GM21367 (cell line): Measurements from ENCODE around the gene NUDCD3.
A peak's percentile ranks its signal among the peaks of the same experiment; 100 is the strongest.
"Not testable (repeated sequence)": the region's sequence is repeated elsewhere in the genome, so short reads cannot be mapped to it uniquely, and the experiment has no call there.

ENCODE experiments used
- ATAC-seq: cut with Tn5 transposase; IDR thresholded peaks from one replicate; pipeline ENCODE4 v1.9.1; 2021; ENCODE audit not compliant: unreplicated experiment

The NUDCD3 gene

DNA sequence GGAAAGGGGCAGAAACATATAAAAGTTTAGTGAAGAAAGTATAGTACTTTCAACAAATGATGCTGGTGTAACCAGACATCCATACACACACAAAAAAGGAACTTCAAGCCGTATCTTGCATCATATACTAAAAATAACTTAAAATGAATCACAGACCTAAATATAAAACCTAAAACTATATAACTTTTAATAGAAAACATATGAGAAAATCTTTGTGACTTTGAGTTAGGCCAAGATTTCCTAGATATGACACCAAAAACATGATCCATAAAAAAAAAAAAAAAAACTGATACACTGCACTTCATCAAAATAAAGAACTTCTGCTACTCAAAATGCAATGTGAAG lies 40.9 kb downstream of the NUDCD3 start:
- ATAC-seq: no peak

DNA sequence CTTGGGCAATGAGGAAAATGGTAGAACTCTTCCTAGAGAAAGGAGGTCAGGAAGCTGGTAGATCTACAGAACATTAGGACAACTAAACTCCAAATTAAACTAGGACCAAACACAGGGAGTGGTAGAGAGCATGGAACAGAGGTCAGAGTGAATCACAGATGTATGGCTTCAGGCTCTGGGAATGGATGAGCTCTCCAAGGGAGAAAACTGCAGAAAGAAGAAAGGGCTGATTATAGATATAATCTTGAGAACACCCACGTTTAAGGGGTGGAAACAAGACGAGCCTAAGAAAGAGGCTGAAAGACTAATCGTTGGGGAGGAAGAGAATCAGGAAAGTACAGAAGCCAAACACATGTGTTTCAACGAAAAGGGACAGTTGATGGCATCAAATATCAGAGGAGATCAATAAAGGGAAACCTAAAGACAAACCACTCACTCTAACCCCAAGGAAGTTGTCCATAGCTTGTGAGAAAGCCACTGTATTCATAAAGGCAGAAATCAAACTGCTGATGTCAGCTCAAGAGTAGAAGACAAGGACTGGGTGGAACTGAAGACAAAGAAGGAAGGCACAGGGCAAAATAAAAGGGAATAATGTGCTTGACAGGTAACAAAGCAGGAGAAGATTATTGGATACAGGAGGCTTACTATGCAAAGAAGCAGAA lies 41.4 kb downstream of the NUDCD3 start:
- ATAC-seq: no peak

DNA sequence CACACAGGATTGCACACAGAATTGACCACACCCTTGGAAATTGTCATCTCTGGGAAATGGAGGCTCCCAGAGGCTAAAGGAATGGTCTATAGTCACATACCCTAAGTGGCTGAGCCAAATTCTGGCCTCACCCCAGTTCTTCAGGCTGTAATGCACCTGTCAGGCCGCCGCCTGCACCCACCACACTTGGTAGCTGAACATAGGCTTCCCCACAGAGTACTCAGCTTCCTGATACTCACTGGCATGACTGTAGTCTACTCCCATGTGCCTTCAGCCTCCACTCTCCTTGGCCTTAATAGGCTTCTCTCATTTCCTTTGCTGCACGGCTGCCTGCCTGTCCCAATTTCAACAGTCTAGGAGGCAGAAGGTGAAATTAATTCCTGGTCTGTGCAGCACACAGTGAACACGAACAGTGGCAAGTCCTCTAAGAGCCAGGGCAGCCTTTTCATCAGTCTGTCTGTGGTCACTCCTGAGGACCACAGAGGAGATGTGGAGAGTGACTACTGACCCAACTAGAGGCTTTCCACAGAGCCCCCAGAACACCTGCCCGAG lies 42.5 kb downstream of the NUDCD3 start:
- no peak for ATAC-seq

DNA sequence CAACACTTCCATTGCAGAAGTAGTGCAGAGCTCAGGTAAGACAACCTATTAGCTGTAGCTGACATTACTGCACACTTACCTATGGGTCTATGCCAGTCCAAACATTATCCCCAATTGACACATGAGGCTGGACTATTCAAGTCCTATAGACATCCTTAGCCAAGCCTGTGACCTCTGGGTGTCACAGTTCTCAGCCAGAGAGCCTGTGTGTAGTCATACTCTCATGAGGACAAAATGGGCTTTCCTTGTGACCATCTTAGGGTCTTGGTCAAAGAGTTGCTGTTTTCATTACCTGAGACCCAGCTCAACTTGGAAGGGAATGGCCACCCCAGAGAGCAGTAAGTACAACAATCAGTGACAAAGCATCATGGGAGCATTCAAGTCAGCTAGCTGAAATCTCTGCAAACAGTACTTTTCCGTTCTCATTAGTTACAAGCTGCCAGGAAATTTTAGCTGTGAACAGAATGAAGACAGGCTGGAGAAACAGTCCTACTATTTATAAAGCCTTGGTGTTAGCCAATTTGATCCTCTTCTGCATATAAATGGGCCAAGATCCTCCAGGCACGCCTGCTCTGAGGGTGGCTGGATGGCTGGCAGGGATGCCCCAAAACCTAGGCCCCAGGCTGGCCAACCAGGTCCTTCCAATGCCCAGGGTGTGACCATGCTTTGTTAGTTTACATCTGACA lies 44.3 kb downstream of the NUDCD3 start:
- ATAC-seq: no peak

DNA sequence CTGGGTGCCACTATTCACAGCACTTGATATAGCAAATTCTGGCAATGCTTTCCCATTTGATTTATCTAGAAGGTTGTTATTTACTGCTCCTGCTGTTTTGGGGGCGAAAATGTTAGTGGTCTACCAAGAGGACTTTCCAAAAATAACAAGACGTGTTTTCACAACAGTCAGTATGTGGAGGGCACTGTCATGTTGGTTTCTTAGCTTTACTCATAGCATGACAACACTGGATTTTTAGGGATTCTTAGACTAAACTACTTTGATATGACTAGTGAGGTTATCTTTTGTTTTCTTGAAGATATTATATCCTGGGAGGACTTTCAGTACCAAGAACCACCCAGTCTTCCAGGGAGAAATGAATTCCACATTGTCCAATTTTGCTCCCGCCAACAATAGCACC lies 49.4 kb downstream of the NUDCD3 start:
- no peak for ATAC-seq

DNA sequence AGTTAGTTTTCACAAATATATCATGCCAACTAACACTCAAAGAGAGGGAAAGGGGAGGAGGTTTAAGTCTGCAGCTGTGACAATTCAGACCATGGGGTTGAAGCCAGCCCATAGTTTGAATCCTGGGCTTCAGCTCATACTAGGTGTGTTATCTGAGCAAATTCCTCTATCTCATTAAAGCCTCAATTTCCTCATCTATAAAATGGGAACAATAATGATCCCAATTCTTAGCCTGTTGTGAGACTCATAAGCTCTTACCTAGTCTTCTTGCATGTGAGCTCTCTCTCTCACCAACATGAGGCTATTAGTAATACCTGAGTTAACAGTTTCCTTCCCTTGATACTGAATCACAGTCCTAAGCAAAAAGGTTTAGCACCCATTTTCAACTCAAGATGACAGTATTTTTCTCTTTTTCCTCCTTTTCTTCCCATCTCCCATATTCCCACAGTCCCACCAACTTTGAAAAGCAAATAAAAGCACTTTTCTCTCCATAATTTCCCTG lies 49.8 kb downstream of the NUDCD3 start:
- ATAC-seq: no peak

DNA sequence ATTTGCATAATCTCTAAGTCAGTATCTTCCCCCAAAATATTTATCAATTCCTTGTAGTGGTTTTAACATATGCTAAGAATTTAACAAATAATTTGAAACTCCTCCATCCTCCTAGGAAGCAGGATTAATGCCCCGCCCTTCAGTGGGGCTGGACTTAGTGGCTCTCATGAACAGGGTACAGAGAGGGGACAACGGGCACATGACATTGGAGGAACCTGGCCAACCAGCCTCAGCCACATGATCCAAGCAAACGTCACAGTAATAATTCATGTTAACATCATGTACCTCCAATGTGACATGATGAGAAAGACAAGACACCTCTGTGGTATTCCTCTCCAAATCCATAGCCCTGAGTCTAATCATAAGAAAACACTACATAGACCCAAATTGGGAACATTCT lies 50.5 kb downstream of the NUDCD3 start:
- ATAC-seq: no peak

DNA sequence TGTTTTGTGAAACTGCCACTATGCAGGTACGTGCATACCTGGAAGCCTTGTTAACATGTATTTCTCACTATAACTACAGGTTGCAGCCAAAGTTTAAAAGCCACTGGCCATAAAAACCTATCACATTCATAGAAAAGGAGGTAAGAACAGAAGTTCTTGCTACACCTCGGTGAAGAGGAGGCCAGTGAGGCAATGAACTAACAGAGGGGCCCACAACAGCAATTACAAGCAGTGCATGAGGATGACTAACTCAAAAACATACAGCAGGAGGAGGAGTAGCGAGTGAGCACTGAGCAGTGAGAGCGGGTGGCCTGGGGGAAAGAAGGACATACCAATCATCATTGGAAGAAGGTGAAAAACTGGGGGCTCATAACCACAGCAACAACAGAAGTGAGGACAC lies 51.6 kb downstream of the NUDCD3 start:
- ATAC-seq: no peak

- ATAC-seq: no peak
Measured at GRCh38 chr7:44434201-44434600, 56.3 kb downstream of the NUDCD3 start.

DNA sequence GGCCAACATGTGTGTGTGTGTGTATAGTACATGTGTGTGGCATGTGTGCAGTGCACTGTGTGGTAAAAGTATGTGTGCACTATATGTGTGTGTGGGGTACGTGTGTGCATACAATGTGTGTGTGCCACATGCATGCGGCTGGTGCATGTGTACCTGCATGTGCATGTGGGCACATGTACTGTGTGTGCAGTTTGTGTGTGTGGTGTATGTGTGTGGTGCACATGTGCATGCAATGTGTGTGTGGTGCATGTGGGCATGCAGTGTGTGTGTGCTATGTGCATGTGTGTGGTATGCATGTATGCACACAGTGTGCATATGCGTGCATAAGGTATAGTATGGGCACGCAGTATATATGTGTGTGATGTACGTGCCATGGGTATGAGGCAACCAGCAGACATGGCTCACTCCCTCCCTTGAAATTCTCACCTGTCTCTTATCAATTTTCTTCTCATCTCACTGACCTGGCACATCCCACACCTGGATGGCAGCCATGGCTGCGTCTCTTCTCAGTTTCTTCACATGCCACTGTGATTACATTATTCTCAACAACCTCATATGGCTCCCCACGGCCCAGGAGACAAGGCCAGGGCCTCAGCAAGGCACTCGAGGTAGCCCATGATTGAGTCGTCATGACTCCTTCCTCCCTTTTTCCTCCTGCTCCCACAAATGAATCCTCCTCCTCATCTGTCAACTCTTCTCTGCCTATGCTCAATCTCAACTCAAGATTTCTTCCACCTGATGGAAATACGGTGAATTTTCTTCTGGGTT lies 57.0 kb downstream of the NUDCD3 start:
- no peak for ATAC-seq

DNA sequence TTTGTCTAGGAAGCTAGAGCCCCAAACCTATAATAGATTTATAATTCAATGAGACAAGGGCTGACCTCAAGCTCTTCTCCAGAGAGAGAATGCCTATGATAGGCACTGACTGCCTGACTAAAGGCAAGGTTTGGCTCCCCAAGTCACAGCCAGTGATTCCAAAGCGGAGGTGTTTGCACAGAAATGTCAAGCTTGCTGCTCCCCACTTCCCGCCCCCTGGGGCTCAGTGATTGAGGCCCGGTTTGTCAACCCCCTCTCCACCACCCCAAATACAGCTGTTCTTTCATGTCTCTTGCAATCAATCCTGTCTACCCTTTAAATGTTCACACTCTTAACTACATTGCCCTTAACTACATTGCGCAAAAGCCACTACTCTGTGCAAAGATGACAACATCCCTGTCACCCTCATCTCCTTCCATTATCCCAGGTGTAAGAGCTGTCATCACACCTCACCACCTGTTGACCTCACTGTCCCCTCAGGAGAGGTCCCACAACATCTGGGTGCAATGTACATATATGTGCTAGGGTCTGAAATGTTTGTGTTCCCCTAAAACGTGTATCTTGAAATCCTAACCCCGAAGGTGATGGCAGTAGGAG lies 58.0 kb downstream of the NUDCD3 start:
- ATAC-seq: no peak

- peak; percentile 56 for ATAC-seq
Measured at GRCh38 chr7:44431091-44431608, 59.3 kb downstream of the NUDCD3 start.

DNA sequence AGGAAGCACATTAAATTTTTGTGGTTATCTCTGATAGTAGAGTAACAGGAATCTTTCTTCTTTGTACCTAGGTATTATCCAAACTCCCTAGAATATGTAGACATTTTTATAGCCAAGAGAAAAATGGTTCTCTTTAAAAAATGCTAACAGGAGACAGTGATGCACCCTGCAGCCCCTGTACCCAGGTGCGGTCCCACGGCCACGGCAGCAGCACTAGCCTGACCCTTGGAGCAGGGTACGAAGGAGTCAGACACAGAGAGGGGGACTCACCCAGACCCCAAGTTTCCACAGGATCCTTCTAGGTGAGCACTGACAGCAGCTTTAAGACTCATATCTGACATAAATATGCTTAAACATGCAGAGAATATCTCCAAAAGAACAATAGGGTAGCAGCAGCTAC lies 60.4 kb downstream of the NUDCD3 start:
- no peak for ATAC-seq

GRCh38 chr7:44424762-44425161 lies 65.7 kb downstream of the NUDCD3 start:
- ATAC-seq: not testable (repeated sequence)

- ATAC-seq: no peak
Measured at GRCh38 chr7:44416941-44417340, 73.5 kb downstream of the NUDCD3 start.

- ATAC-seq: no peak
Measured at GRCh38 chr7:44415510-44415909, 74.9 kb downstream of the NUDCD3 start.

DNA sequence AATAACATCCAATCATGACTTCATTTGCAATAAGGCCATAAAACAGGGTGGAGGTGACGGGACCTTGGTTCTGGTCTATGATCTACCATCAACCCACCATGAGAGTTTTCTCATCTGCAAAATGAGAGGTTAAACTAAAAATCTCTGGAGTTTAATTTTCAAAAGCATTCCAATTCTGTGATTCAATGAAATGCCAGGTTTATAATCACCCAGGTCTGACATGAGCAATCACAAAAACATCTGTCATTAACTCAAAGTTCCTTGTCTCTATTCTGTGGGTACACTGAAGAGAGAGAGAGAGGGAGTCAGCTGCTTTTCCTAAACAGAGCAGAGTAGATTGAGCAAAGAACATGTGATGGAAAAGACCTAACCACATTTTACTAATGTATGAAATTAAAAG lies 75.4 kb downstream of the NUDCD3 start:
- no peak for ATAC-seq

GRCh38 chr7:44411306-44411705 lies 79.2 kb downstream of the NUDCD3 start:
- no peak for ATAC-seq

GRCh38 chr7:44408596-44408995 lies 81.9 kb downstream of the NUDCD3 start:
- ATAC-seq: no peak

- ATAC-seq: no peak
Measured at GRCh38 chr7:44403775-44404174, 86.7 kb downstream of the NUDCD3 start.

DNA sequence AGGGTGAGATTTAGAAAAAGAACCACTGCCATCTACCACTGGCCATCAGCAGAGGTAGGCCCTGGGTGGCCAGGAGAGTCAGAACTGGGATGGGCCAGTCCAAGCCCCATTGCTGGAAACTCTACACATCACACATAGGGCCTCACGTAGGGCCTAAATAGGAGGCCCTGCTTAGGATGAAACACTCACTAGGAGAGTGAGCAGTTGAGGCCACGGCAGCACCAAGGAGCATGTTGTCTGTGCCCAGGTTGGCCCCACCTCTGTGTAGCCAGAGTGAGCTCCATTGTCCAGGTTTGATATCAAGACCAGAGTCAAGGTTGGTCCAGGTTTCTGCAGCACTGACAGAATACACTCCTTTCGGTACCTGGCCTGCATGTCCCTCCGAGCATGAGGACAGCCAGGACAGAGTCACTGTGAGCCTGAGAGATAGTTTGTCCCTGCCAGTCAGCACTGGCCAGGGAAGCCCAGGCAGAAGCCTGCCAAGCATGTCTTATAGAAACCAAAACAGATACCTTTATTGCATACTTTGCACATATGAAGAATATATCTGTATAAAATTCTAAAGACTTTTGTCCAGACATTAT lies 87.2 kb downstream of the NUDCD3 start:
- no peak for ATAC-seq
